ENCODE data around the gene DLST.

The DLST gene

GRCh38 chr14:74860899-74861733 lies 20.6 kb upstream of the DLST start:
- DNase-seq, result peak; percentile 91 to 96 (median 94)

GRCh38 chr14:74861734-74862090 lies 20.0 kb upstream of the DLST start:
- no peak for DNase-seq

- DNase-seq, result peak; percentile 77 to 88 (median 80)
Measured at GRCh38 chr14:74863274-74863673, 18.4 kb upstream of the DLST start.

GRCh38 chr14:74864198-74864597 lies 17.5 kb upstream of the DLST start:
- DNase-seq, result peak in 2 of 3 donors; percentile 18 to 26

- DNase-seq, result no peak
Measured at GRCh38 chr14:74865156-74865555, 16.6 kb upstream of the DLST start.

GRCh38 chr14:74866708-74867389 lies 14.9 kb upstream of the DLST start:
- DNase-seq, result no peak

- peak; percentile 57 to 66 (median 62) for DNase-seq
Measured at GRCh38 chr14:74867673-74868072, 14.0 kb upstream of the DLST start.

GRCh38 chr14:74868739-74869138 lies 13.0 kb upstream of the DLST start:
- DNase-seq, result no peak

- no peak for DNase-seq
Measured at GRCh38 chr14:74871819-74872218, 9.9 kb upstream of the DLST start.

GRCh38 chr14:74875204-74875603 lies 6.5 kb upstream of the DLST start:
- DNase-seq, result no peak

- peak; percentile 70 to 77 (median 75) for DNase-seq
Measured at GRCh38 chr14:74875941-74876913, 5.5 kb upstream of the DLST start, which contains the start of gene PROX2. Gene PROX2, minus strand, starts transcription at chr14:74876145. Its CDS starts 12,311 bp downstream, at chr14:74863834.

GRCh38 chr14:74879427-74880182 lies 2.1 kb upstream of the DLST start:
- no peak for DNase-seq

- DNase-seq, result peak; percentile 74 to 82 (median 76)
Measured at GRCh38 chr14:74882103-74882920, 596 bp downstream of the DLST start.

- DNase-seq, result no peak
Measured at GRCh38 chr14:74886001-74886400, 4.3 kb downstream of the DLST start.

- no peak for DNase-seq
Measured at GRCh38 chr14:74888164-74889158, 6.7 kb downstream of the DLST start.

- no peak for DNase-seq
Measured at GRCh38 chr14:74890262-74890661, 8.5 kb downstream of the DLST start.

- DNase-seq, result peak; percentile 51 to 78 (median 71)
Measured at GRCh38 chr14:74891870-74892269, 10.2 kb downstream of the DLST start.

- peak in 2 of 3 donors; percentile 25 to 32 for DNase-seq
Measured at GRCh38 chr14:74892745-74893144, 11.0 kb downstream of the DLST start.

GRCh38 chr14:74893614-74894091 lies 11.9 kb downstream of the DLST start:
- DNase-seq, result peak; percentile 56 to 77 (median 69)

- no peak for DNase-seq
Measured at GRCh38 chr14:74896400-74896799, 14.7 kb downstream of the DLST start.
